PC-3 (cell line): ENCODE results near the gene IGFALS. TPM values are rescaled to one million over a fixed set of nuclear protein-coding genes. Genes with fewer than 3 reads are reported as not detected.

Experiments used
- ATAC-seq: fragments of 200-7000 bp; cut with Tn5 transposase; 2 replicates; pipeline ENCODE4 v1.9.1; 2020; ENCODE audit warnings: mild to moderate bottlenecking, moderate library complexity
- BruUV-seq: library from RNA; stranded (reverse); fragments of 400-500 nt; replicated peaks from 2 replicates; lab custom pipeline; 2021; lab: Mats Ljungman, UMichigan
- CTCF ChIA-PET: fragments of 300-600 bp; sonication (Branson Sonifier 250); formaldehyde crosslinking; loops from one replicate; lab custom pipeline; 2022; ENCODE audit warnings: antibody characterized with exemption; lab: Charles Lee
- POLR2A ChIA-PET: fragments of 300-600 bp; sonication (Branson Sonifier 250); formaldehyde crosslinking; loops from one replicate; lab custom pipeline; 2022; ENCODE audit warnings: antibody characterized with exemption; ENCODE audit not compliant: unreplicated experiment; lab: Charles Lee
- DNase-seq: peaks from one replicate; pipeline ENCODE4 v3.0.0-alpha.2; 2015
- H2AFZ ChIP-seq: fragments of 300-600 bp; sonication (generic); 2 replicates; pipeline ENCODE4 v1.6.0; 2016; ENCODE audit warnings: antibody characterized with exemption, low read length
- H3F3A ChIP-seq: fragments of 300-600 bp; sonication (generic); one replicate; pipeline ENCODE4 v1.6.0; 2017; ENCODE audit warnings: antibody characterized with exemption, low read length, control low read depth, mild to moderate bottlenecking; ENCODE audit not compliant: unreplicated experiment
- H3K27ac ChIP-seq: fragments of 300-600 bp; sonication (generic); 2 replicates; pipeline ENCODE4 v1.5.1; 2016; ENCODE audit warnings: mild to moderate bottlenecking, low read length
- H3K27me3 ChIP-seq: fragments of 300-600 bp; sonication (generic); 2 replicates; pipeline ENCODE4 v1.6.1; 2016; ENCODE audit warnings: low read length, mixed read lengths
- H3K36me3 ChIP-seq: fragments of 300-600 bp; sonication (generic); 2 replicates; pipeline ENCODE4 v1.6.1; 2016; ENCODE audit warnings: low read depth, mixed run types, low read length, mixed read lengths
- H3K4me1 ChIP-seq: fragments of 300-600 bp; sonication (generic); 2 replicates; pipeline ENCODE4 v1.5.1; 2016; ENCODE audit warnings: low read length; ENCODE audit not compliant: insufficient read depth
- H3K4me2 ChIP-seq: fragments of 300-600 bp; sonication (generic); 2 replicates; pipeline ENCODE4 v1.6.0; 2016; ENCODE audit warnings: low read length
- H3K4me3 ChIP-seq: fragments of 300-600 bp; sonication (generic); 2 replicates; pipeline ENCODE4 v1.5.1; 2016; ENCODE audit warnings: mild to moderate bottlenecking, low read length, mixed read lengths
- H3K79me2 ChIP-seq: fragments of 300-600 bp; sonication (generic); 2 replicates; pipeline ENCODE4 v1.6.1; 2017; ENCODE audit warnings: low read length, mixed read lengths
- H3K9ac ChIP-seq: fragments of 300-600 bp; sonication (generic); 2 replicates; pipeline ENCODE4 v1.6.0; 2016; ENCODE audit warnings: mild to moderate bottlenecking, low read length
- H3K9me2 ChIP-seq: fragments of 300-600 bp; sonication (generic); replicated peaks from 2 replicates; pipeline ENCODE4 v1.6.1; 2016; ENCODE audit warnings: mixed run types, low read length, mixed read lengths
- H3K9me3 ChIP-seq: fragments of 300-600 bp; sonication (generic); 2 replicates; pipeline ENCODE4 v1.6.1; 2016; ENCODE audit warnings: low read length, mixed read lengths
- H4K20me1 ChIP-seq: fragments of 300-600 bp; sonication (generic); 2 replicates; pipeline ENCODE4 v1.6.1; 2016; ENCODE audit warnings: low read length, mixed read lengths
- CTCF ChIP-seq: fragments of 300-600 bp; sonication (generic); conservative IDR thresholded peaks from 2 replicates; pipeline ENCODE4 v1.5.1; 2017; ENCODE audit warnings: antibody characterized with exemption, low read depth, mild to moderate bottlenecking, low read length
- EZH2 ChIP-seq: fragments of 300-600 bp; sonication (generic); IDR thresholded peaks from one replicate; pipeline ENCODE4 v1.6.1; 2017; ENCODE audit warnings: antibody characterized with exemption, mild to moderate bottlenecking, low read length; ENCODE audit not compliant: unreplicated experiment
- EZH2phosphoT487 ChIP-seq: fragments of 300-600 bp; sonication (generic); IDR thresholded peaks from 2 replicates; pipeline ENCODE4 v1.6.1; 2018; ENCODE audit warnings: mild to moderate bottlenecking, antibody characterized with exemption, low read length, borderline replicate concordance
- intact Hi-C: fragments of 100-400 bp; cut with micrococcal nuclease; formaldehyde crosslinking; loops from 2 replicates; pipeline ENCODE4 v1.9.0; 2023
- total RNA-seq: library from RNA; depleted of rRNA; stranded (reverse); fragments of >200 nt; gene quantifications from 2 replicates; pipeline ENCODE4 v1.2.3, GENCODE V29; 2014

IGFALS gene
- total RNA-seq, 1 experiment from 2014 or later = not detected

DNA sequence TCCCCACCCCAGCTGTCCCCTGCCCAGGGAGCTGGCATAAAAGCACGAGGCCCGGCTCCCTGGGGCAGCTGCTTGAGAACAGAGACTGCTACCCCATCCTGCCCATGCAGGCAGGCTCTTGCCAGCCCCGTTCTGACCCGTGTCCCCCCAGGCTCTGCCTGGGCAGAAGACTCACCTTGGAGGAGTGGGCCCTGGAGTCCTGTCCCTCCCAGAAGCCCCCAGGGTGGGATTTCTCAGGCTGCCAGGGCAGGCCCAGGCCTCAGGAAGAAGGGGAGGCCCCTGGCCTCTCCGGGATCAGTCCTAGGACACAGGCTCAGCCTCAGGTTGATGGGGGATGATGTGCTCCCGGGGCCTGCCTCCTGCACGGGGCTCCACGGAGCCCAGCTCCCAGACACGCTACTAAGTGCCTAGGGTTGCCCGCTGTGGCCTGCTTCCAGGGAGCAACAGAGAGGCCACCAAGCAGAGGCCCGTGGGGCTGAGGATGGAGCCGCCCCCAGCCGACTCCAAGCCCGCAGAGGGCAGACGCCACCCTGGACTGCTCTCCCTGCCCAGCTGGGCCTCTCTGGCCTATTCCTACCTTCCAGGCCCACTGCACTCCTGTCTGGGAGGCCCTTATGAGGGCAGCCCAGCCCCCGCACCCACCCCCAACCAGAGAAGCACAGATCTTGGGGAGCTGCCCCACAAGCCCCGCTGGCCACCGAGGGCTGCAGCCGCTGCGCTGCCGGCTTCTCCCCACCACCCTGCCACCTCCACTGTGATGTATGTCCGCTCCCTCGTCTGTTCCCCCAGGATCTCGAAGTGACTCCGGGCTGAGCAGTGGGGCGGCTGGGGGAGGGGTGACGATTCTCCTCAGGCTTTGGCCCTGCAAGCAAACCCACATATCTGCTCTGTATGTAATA is 23.9 kb downstream of the IGFALS start:
- Histone ChIP-seq H2AFZ (no peak overlapping the region), H3K9me3 (no peaks in the 10 kb centered on the region), H3K9ac (no peak overlapping the region), H3K79me2 (peaks cover 25% of the 10 kb centered on the region), H3K4me3 (peak overlapping the region; percentile 86; the same call in 1 of the 2 replicates), H4K20me1 (peaks cover 3% of the 10 kb centered on the region; the same call in 1 of the 2 replicates), H3K4me2 (peak overlapping the region; percentile 100), H3F3A (no peaks in the 10 kb centered on the region), H3K9me2 (no peaks in the 10 kb centered on the region), H3K27me3 (no peaks in the 10 kb centered on the region), H3K36me3 (no peaks in the 10 kb centered on the region), H3K27ac (no peak overlapping the region), H3K4me1 (peaks cover 12% of the 10 kb centered on the region; the same call in 1 of the 2 replicates)
- ChIA-PET CTCF (no interaction called here), POLR2A (interaction anchor here (0.5 kb wide), 1 partner anchor 637 kb away, joined by 4 read pairs; no protein-coding TSS in a partner anchor)
- no peak for ATAC-seq
- intact Hi-C loops = loop anchor here (5.0 kb wide), 1 partner anchor 92 kb away; the partner anchor contains the start of gene JPT2
- DNase-seq = no peak
- no TSS peak for BruUV-seq
- no peak for TF ChIP-seq CTCF
- no peak for TF ChIP-seq EZH2phosphoT487
- no peak for TF ChIP-seq EZH2

- no peaks in the 10 kb centered on the region for H4K20me1 ChIP-seq
- no peaks in the 10 kb centered on the region for H3K27me3 ChIP-seq
- no peak overlapping the region for H3K9ac ChIP-seq
- TSS peak; percentile 20 for BruUV-seq
- DNase-seq (no peak), ATAC-seq (no peak)
- intact Hi-C loops = no loop called here
- no peak overlapping the region for H3K4me3 ChIP-seq
- peaks cover 18% of the 10 kb centered on the region for H3K79me2 ChIP-seq
- H3K36me3 ChIP-seq = no peaks in the 10 kb centered on the region
- TF ChIP-seq EZH2phosphoT487 = no peak
- TF ChIP-seq EZH2 = no peak
- H3K9me3 ChIP-seq = no peaks in the 10 kb centered on the region
- H3K4me2 ChIP-seq = no peak overlapping the region
- H2AFZ ChIP-seq = no peak overlapping the region
- CTCF ChIA-PET = no interaction called here
- no peaks in the 10 kb centered on the region for H3K9me2 ChIP-seq
- 0 out of 2 replicates have a peak, but pooled peaks cover 5% of the 10 kb centered on the region for H3K4me1 ChIP-seq
- H3F3A ChIP-seq = no peaks in the 10 kb centered on the region
- H3K27ac ChIP-seq = no peak overlapping the region
- POLR2A ChIA-PET = no interaction called here
Measured at GRCh38 chr16:1768767-1769401, 24.6 kb downstream of the IGFALS start.

- no peak for ATAC-seq
- BruUV-seq = no TSS peak
- Histone ChIP-seq H3K36me3 (no peaks in the 10 kb centered on the region), H3K4me2 (no peak overlapping the region), H3K4me3 (no peak overlapping the region), H4K20me1 (no peaks in the 10 kb centered on the region), H3K4me1 (0 out of 2 replicates have a peak, but pooled peaks cover 5% of the 10 kb centered on the region), H3F3A (no peaks in the 10 kb centered on the region), H3K9ac (no peak overlapping the region), H2AFZ (no peak overlapping the region), H3K79me2 (peaks cover 13% of the 10 kb centered on the region), H3K27me3 (no peaks in the 10 kb centered on the region), H3K9me2 (no peaks in the 10 kb centered on the region), H3K9me3 (no peaks in the 10 kb centered on the region), H3K27ac (no peak overlapping the region)
- DNase-seq = no peak
- ChIA-PET POLR2A (no interaction called here), CTCF (no interaction called here)
- intact Hi-C loops = no loop called here
- TF ChIP-seq EZH2 (no peak), CTCF (no peak), EZH2phosphoT487 (no peak)
Measured at GRCh38 chr16:1768061-1768766, 25.3 kb downstream of the IGFALS start.
